AML-193 (cell line): ENCODE results near the gene USP20.
"Not testable (repeated sequence)": the region's sequence is repeated elsewhere in the genome, so short reads cannot be mapped to it uniquely, and the experiment has no call there.

Experiments
- DNase-seq, 2 experiments: peaks; one replicate each; lab custom pipeline; 2025; lab: John Stamatoyannopoulos, UW

USP20 gene

DNA sequence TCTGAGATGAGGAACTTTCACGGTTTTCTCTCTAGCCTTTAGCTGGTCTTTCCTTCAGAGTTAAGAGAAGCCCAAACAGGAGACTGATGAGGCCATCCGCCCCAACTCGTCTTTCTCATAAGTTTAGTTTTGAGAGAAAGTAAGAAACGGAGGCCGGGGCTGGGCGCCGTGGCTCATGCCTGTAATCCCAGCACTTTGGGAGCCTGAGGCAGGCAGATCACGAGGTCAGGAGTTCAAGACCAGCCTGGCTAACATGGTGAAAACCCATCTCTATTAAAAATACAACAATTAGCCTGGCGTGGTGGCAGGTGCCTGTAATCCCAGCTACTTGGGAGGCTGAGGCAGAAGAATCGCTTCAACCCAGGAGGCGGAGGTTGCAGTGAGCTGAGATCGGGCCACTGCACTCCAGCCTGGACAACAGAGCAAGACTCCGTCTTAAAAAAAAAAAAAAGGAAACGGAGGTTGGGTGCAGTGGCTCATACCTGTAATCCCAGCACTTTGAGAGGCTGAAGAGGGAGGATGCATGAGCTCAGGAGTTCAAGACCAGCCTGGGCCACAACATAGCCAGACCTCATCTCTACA, 55.6 kb downstream of the USP20 start:
- not testable (repeated sequence) for DNase-seq

- DNase-seq, result no peak
Observed at GRCh38 chr9:129891569-129891968, 56.3 kb downstream of the USP20 start.

DNA sequence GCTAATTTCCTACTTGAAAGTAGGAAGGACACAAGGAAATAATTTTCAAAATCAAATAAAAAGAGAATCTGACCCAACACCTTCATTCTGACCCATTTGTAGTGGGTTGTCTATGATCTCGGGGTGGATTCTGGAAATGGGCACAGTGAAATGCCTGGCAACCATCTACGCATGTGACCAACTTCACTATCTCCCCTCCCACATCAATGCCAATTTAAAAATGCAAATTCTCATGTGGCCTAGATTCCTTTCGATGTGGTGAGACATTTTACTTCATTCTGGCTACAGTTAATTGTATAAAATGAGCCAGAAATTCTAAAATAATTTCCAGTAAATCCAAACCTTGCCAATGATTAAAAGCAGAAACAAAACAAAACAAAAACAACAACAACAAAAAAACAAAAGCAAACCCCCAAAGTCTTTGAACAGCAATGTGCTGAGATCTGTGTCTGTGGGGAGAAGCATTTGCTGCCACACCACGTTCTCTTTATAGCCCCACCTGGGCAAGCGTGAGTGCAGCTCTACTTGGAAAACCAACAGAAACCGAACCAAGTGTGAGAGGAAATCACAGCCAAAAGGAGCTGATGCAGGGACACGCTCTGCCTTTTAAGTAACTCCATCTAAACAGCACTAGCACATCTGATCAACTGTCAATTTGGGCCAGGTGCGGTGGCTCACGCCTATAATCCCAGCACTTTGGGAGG, 59.0 kb downstream of the USP20 start:
- DNase-seq, result no peak

- DNase-seq, result no peak
Observed at GRCh38 chr9:129895376-129896268, 60.4 kb downstream of the USP20 start.

DNA sequence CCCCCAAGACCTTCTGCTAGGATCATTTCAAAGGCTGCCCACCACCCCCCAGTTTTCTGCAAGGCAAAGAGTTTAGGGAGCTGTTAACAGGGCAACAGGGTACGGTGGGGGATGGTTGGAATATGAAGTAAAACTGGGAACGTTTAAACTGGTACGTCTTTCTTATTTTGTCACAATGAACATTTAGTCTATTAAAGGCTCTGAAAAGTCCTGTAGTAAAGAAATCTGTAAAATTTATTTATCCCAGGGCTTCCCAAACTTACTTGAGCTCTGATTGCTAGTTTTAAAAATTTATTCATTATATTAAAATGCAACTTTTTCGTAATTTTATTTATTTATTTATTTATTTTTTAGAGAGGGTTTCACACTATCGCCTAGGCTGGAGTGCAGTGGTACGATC, 62.0 kb downstream of the USP20 start:
- no peak for DNase-seq

- DNase-seq, result no peak
Observed at GRCh38 chr9:129898185-129898584, 62.9 kb downstream of the USP20 start.

GRCh38 chr9:129899620-129900019, 64.4 kb downstream of the USP20 start:
- no peak for DNase-seq

GRCh38 chr9:129900263-129901027, 65.2 kb downstream of the USP20 start:
- no peak for DNase-seq

DNA sequence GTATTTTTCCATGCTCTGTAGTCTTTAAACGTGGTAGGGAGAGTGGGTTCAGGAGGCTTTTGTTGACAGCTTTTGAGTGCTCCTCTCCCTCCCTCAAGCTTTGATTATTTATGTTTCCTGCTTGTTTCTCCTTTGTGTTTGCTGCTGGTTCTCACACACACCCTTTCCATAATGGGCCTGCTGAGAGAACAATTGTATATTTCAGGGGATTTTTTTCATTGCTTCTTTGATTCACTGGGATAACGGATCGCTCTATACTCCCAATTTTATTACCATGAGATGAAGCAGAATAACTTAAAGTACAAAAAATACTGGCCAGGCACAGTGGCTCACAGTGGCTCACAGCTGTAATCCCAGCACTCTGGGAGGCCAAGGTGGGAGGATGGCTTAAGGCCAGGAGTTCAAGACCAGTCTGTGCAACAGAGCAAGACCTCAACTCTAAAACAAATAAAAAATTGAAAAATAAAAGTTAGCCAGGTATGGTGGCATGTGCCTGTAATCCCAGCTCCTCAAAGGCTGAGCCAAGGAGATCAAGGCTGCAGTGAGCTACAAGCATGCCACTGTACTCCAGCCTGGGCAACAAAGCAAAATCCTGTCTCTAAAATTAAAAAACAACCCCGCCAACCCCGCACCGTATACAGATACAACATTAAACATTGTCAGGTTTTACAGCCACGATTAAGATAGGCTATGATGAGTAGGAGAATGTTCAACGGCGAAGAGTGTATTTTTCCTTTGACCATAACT, 66.9 kb downstream of the USP20 start:
- no peak for DNase-seq

DNA sequence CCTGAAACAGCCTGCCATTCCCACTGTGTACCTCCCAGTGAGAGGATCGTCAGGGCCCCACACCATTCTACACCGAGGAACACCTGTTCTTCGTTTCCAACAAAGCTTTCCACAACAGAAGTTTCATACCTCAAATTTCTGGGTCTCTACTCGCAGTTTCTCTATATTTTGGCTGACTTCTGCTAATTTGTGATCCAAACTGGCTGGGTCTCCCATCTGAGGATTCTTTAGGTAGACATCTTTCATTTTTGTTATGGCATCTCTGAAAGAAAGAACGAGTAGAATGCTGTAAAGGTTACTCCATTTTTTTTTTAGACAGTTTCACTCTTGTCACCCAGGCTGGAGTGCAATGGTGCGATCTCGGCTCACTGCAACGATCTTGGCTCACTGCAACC, 67.5 kb downstream of the USP20 start:
- no peak for DNase-seq

GRCh38 chr9:129904734-129905133, 69.5 kb downstream of the USP20 start:
- DNase-seq, result no peak

DNA sequence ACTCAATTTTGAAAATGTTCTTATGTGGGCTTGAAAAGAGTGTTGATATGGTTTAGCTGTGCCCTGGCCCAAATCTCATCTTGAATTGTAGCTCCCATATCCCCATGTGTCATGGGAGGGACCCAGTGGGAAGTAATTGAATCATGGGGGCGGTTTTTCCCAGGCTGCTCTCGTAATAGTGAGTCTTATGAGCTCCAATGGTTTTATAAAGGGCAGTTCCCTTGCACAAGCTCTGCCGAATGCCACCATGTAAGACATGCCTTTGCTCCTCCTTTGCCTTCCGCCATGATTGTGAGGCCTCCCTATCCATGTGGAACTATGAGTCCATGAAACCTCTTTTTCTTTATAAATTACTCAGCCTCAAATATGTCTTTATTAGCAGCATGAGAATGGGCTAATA, 71.0 kb downstream of the USP20 start:
- no peak for DNase-seq

DNA sequence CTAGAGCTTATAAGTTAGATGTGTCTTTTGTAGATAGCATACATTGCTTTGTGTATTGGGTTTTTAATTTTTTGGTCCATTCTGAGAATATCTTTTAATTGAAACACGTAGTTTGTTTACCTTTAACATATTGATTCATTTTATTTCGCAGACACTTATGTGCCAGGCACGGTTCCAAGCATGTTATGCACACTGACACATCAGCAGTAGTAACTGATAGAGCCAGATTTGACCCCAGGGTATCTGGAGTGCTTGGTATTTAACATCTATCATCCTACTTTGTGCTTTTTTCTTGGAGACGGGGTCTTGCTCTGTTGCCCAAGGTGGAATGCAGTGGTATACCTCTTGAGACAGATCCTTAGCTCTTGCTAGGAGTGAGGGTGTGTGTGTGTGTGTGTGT, 71.9 kb downstream of the USP20 start:
- DNase-seq, result no peak

- DNase-seq, result no peak
Observed at GRCh38 chr9:129908906-129909305, 73.6 kb downstream of the USP20 start.

- no peak for DNase-seq
Observed at GRCh38 chr9:129909851-129910250, 74.6 kb downstream of the USP20 start.

- no peak for DNase-seq
Observed at GRCh38 chr9:129910628-129911567, 75.6 kb downstream of the USP20 start.

DNA sequence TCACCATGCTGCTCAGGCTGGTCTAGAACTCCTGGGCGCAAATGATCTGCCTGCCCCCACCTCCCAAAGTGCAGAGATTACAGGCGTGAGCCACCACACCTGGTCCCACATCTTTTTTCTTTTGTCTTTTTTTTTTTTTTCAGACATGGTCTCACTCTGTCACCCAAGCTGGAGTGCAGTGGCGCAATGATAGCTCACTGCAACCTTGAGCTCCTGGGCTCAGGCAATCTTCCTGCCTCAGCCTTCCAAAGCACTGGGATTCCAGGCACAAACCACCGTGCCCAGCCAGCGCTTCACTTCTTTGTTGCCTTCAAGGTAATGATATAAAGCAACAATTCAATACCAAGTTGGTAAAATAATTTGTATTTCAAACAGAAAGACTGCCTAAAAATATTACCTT, 78.8 kb downstream of the USP20 start:
- DNase-seq, result no peak

DNA sequence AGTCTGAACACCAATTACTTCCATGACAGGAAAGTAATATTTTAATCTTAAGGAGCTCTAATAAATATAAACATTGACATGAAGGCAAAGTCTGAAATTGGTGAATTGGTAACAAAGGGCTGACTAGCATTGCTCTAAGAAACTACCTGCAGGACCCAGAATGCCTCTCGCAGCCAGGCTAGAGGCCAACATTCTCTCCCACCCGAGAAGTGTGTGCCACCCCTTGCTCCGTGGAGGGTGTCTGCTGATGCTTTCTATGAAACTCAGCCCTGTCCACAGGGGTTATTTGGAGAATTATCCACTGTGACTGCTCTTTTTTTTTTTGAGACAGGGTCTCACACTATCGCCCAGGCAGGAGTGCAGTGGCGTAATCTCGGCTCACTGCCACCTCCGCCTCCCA, 81.4 kb downstream of the USP20 start:
- no peak for DNase-seq

GRCh38 chr9:129918296-129918950, 83.2 kb downstream of the USP20 start:
- DNase-seq, result no peak

GRCh38 chr9:129919277-129919676, 84.0 kb downstream of the USP20 start:
- no peak for DNase-seq
